B cell (primary cell): ENCODE measurements around the gene ATP10B. TPM values are rescaled to one million over a fixed set of nuclear protein-coding genes. Genes with fewer than 3 reads are reported as not detected.

Experiments used
- ATAC-seq: fragments of 200-7000 bp; cut with Tn5 transposase; one replicate; pipeline ENCODE4 v1.10.0; 2021; ENCODE audit warnings: low read depth, mild to moderate bottlenecking, moderate number of reproducible peaks, moderate library complexity
- CTCF ChIA-PET: fragments of 350-600 bp; sonication (Branson Sonifier 250); formaldehyde crosslinking; loops from one replicate; lab custom pipeline; 2021; ENCODE audit warnings: antibody characterized with exemption, inconsistent platforms; lab: Charles Lee
- POLR2A ChIA-PET: fragments of 350-600 bp; sonication (Branson Sonifier 250); formaldehyde crosslinking; loops from one replicate; lab custom pipeline; 2021; ENCODE audit warnings: antibody characterized with exemption; lab: Charles Lee
- DNase-seq: peaks from one replicate; pipeline ENCODE4 v3.0.0; 2013
- H2AFZ ChIP-seq: 2 replicates; pipeline ENCODE4 v1.6.1; 2012; ENCODE audit warnings: mild to moderate bottlenecking, low read depth, low read length; ENCODE audit not compliant: insufficient read depth, poor library complexity, severe bottlenecking
- H3K27ac ChIP-seq, 2 donors: 1 replicate in 1 of 2; 2 replicates in 1 of 2; pipeline ENCODE4 v1.5.1; 2012 to 2013; ENCODE audit warnings: low read length in 2 of 2, mild to moderate bottlenecking in 2 of 2, moderate library complexity in 1 of 2
- H3K27me3 ChIP-seq, 4 experiments: fragments of 200-600 bp in 1 of 4; sonication (generic) in 1 of 4; replicated peaks in 1 of 4; 1 replicate in 2 of 4; 2 replicates in 2 of 4; pipeline versions ENCODE4 v1.6.1 to v1.7.0; 2013 to 2016; ENCODE audit warnings: low read length in 3 of 4, mild to moderate bottlenecking in 2 of 4, mixed read lengths in 1 of 4, moderate library complexity in 1 of 4; ENCODE audit not compliant: insufficient read depth in 4 of 4, control insufficient read depth in 3 of 4; ENCODE audit errors: control extremely low read depth in 1 of 4
- H3K36me3 ChIP-seq, 2 experiments: replicated peaks in 1 of 2; 1 replicate in 1 of 2; 2 replicates in 1 of 2; pipeline versions ENCODE4 v1.6.1 to v1.7.1; 2013; ENCODE audit warnings: low read length in 1 of 2; ENCODE audit not compliant: insufficient read depth in 2 of 2, control insufficient read depth in 1 of 2; ENCODE audit errors: control extremely low read depth in 1 of 2, extremely low read depth in 1 of 2
- H3K4me1 ChIP-seq, 2 donors: fragments of 200-600 bp in 1 of 2; sonication (generic) in 1 of 2; 1 replicate in 1 of 2; 2 replicates in 1 of 2; pipeline versions ENCODE4 v1.5.1 to v1.6.1; 2013 to 2017; ENCODE audit warnings: low read length in 2 of 2; ENCODE audit not compliant: control insufficient read depth in 2 of 2, insufficient read depth in 2 of 2
- H3K4me2 ChIP-seq: replicated peaks from 2 replicates; pipeline ENCODE3; 2012; ENCODE audit warnings: mild to moderate bottlenecking, low read depth, low read length; ENCODE audit not compliant: poor library complexity, severe bottlenecking
- H3K4me3 ChIP-seq, 5 experiments: fragments of 200-600 bp in 1 of 5; sonication (generic) in 1 of 5; 1 replicate in 3 of 5; 2 replicates in 2 of 5; pipeline versions ENCODE4 v1.5.1 to v1.7.0; 2011 to 2016; ENCODE audit warnings: low read length in 4 of 5, mild to moderate bottlenecking in 4 of 5, low read depth in 2 of 5, control low read depth in 1 of 5, moderate library complexity in 1 of 5; ENCODE audit not compliant: insufficient read depth in 1 of 5; ENCODE audit errors: control extremely low read depth in 1 of 5, extremely low read depth in 1 of 5
- H3K79me2 ChIP-seq: fragments of 200-600 bp; sonication (generic); one replicate; pipeline ENCODE4 v1.6.0; 2016; ENCODE audit warnings: low read length; ENCODE audit not compliant: control insufficient read depth, insufficient read depth
- H3K9ac ChIP-seq: fragments of 200-600 bp; sonication (generic); 2 replicates; pipeline ENCODE4 v1.6.1; 2017; ENCODE audit warnings: mild to moderate bottlenecking, low read length, moderate library complexity
- H3K9me3 ChIP-seq, 3 donors: one replicate each; pipeline versions ENCODE4 v1.6.1 to v1.7.1; 2013; ENCODE audit warnings: low read length in 2 of 3; ENCODE audit not compliant: control insufficient read depth in 2 of 3, insufficient read depth in 1 of 3; ENCODE audit errors: control extremely low read depth in 1 of 3
- H4K20me1 ChIP-seq: 2 replicates; pipeline ENCODE4 v1.6.0; 2012; ENCODE audit warnings: mild to moderate bottlenecking, low read length; ENCODE audit not compliant: insufficient read depth, control insufficient read depth, poor library complexity, severe bottlenecking
- H3K27ac Mint-ChIP-seq: one replicate; pipeline ENCODE4 v1.8.0; 2021; ENCODE audit warnings: mixed read lengths
- H3K27me3 Mint-ChIP-seq: one replicate; pipeline ENCODE4 v1.8.0; 2021; ENCODE audit warnings: mixed read lengths
- H3K4me1 Mint-ChIP-seq: one replicate; pipeline ENCODE4 v1.8.0; 2021; ENCODE audit warnings: mixed read lengths
- H3K4me3 Mint-ChIP-seq: one replicate; pipeline ENCODE4 v1.8.0; 2021; ENCODE audit warnings: mixed read lengths
- H3K9me3 Mint-ChIP-seq: one replicate; pipeline ENCODE4 v1.8.0; 2022; ENCODE audit warnings: mixed read lengths; ENCODE audit not compliant: insufficient read depth
- EZH2 ChIP-seq: IDR thresholded peaks from 2 replicates; pipeline ENCODE4 v1.6.1; 2012; ENCODE audit warnings: borderline replicate concordance, low read depth, mild to moderate bottlenecking, moderate library complexity, low read length; ENCODE audit not compliant: insufficient read depth, poor library complexity, severe bottlenecking
- WGBS: methylation state at CpG from one replicate; pipeline ENCODE4 v1.1.5; 2013; ENCODE audit warnings: missing lambda C conversion rate; ENCODE audit not compliant: insufficient coverage; 5-methylcytosine and 5-hydroxymethylcytosine counted together
- intact Hi-C: fragments of 100-400 bp; cut with micrococcal nuclease; formaldehyde crosslinking; loops from one replicate; pipeline ENCODE4 v1.10.0; 2022
- polyA plus RNA-seq: library from polyadenylated mRNA; depleted of rRNA; stranded (reverse); fragments of >200 nt; gene quantifications from 2 replicates; pipeline ENCODE4 v1.2.3, GENCODE V29; 2012
- total RNA-seq, 2 donors: library from RNA; stranded (reverse); fragments of 120-200 nt in 1 of 2; gene quantifications; 1 replicate in 1 of 2; 2 replicates in 1 of 2; pipeline versions ENCODE4 v1.2.3 to v1.2.4, GENCODE V29; 2013 to 2022
- TF ChIP-seq, protein P1 (sequence below): fragments of 200-600 bp; IDR thresholded peaks from one replicate; pipeline ENCODE4 v1.8.0; 2022; ENCODE audit warnings: antibody characterized with exemption, mild to moderate bottlenecking

Gene ATP10B
- total and polyA plus RNA-seq, 2 donors (not counting 1 experiment from before 2014, with no cell fraction given), result not detected

DNA sequence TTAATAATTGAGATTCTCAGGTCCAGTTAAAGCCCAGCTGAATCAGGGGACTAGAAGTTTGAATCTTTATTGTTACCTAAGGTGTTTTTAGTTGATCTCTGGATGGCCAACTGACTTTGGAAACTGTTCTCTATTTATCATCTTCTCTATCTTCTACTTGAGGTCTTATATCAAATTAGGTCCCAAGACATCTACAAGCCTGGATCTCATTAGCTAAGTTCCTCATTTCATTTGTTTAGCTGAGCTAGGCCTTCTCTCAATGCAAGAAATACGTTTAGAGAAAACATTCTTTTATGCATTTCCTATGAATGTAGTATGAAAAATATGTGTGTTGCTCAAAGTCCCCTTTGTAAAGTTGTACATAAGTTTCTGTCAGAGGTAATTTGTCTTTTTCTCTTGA, 233.7 kb downstream of the ATP10B start:
- H3K9me3 Mint-ChIP-seq, result no peaks in the 10 kb centered on the region

DNA sequence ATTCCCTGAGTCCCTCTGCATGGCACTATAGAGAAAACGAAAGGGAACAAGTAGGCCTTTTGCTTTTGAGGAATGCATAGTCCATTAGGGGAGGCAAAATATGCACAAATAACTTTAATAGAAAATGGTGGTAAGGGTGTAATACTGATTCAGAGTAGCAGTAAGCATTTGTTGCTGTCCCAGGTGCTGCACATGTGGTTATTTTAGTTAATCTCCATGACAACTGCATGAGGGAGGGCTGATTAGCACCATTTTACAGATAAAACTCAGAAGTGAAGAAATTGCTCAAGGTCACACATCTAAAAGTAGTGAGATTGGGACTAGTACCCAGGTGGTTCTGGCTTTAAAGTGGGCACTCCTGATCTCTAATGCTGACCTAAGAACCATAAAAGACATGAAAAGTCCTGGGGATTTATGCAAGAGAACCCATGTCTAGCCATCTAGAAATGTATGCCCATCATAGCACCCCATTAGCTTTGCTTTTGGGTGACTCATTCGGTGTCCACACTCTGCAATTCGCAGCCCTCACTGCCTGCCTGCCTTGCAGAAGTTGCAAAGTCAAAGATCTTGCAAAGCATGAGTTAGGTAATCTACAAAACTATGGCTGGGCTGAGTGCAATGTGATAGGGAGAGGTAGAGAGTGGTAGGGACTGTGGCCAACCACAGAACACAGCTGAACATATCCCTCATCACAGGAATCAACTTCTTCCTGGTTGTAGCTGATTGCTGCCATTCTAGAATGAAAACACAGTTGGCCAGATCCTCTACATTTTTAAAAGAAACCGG, 235.1 kb downstream of the ATP10B start:
- no peak overlapping the region for H2AFZ ChIP-seq
- POLR2A ChIA-PET, result no interaction called here

More for the DNA sequence above, 233.7 kb downstream of the ATP10B start:
- Histone ChIP-seq H3K79me2 (no peaks in the 10 kb centered on the region), H3K27me3 (no peaks in the 10 kb centered on the region), H4K20me1 (no peaks in the 10 kb centered on the region), H3K4me2 (no peak overlapping the region), H3K36me3 (no peaks in the 10 kb centered on the region), H3K27ac (no peak overlapping the region), H2AFZ (no peak overlapping the region), H3K4me1 (no peaks in the 10 kb centered on the region), H3K4me3 (no peak overlapping the region), H3K9me3 (no peaks in the 10 kb centered on the region), H3K9ac (no peak overlapping the region)
- H3K4me1 Mint-ChIP-seq, result no peaks in the 10 kb centered on the region
- ATAC-seq, result no peak
- H3K27ac Mint-ChIP-seq, result no peak overlapping the region
- peaks cover 13% of the 10 kb centered on the region for H3K27me3 Mint-ChIP-seq
- CTCF ChIA-PET, result no interaction called here
- H3K4me3 Mint-ChIP-seq, result no peak overlapping the region
- no CpG with 5 or more reads among the region's 1 CpG for WGBS
- DNase-seq, result no peak
- TF ChIP-seq EZH2, result no peak
- TF ChIP-seq, protein P1, sequence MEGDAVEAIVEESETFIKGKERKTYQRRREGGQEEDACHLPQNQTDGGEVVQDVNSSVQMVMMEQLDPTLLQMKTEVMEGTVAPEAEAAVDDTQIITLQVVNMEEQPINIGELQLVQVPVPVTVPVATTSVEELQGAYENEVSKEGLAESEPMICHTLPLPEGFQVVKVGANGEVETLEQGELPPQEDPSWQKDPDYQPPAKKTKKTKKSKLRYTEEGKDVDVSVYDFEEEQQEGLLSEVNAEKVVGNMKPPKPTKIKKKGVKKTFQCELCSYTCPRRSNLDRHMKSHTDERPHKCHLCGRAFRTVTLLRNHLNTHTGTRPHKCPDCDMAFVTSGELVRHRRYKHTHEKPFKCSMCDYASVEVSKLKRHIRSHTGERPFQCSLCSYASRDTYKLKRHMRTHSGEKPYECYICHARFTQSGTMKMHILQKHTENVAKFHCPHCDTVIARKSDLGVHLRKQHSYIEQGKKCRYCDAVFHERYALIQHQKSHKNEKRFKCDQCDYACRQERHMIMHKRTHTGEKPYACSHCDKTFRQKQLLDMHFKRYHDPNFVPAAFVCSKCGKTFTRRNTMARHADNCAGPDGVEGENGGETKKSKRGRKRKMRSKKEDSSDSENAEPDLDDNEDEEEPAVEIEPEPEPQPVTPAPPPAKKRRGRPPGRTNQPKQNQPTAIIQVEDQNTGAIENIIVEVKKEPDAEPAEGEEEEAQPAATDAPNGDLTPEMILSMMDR, result no peak
- POLR2A ChIA-PET, result no interaction called here
- intact Hi-C loops, result no loop called here

More for the DNA sequence above, 235.1 kb downstream of the ATP10B start:
- CTCF ChIA-PET, result no interaction called here
- H3K27me3 Mint-ChIP-seq, result peaks cover 7% of the 10 kb centered on the region
- intact Hi-C loops, result no loop called here
- Histone ChIP-seq H3K79me2 (no peaks in the 10 kb centered on the region), H3K27ac (no peak overlapping the region), H3K9me3 (no peaks in the 10 kb centered on the region), H3K4me3 (no peak overlapping the region), H3K4me1 (no peaks in the 10 kb centered on the region), H4K20me1 (no peaks in the 10 kb centered on the region), H3K4me2 (no peak overlapping the region), H3K36me3 (no peaks in the 10 kb centered on the region), H3K9ac (no peak overlapping the region), H3K27me3 (no peaks in the 10 kb centered on the region)
- DNase-seq, result no peak
- no peaks in the 10 kb centered on the region for H3K9me3 Mint-ChIP-seq
- ATAC-seq, result no peak
- H3K27ac Mint-ChIP-seq, result no peak overlapping the region
- TF ChIP-seq EZH2, result no peak
- TF ChIP-seq, protein P1, result no peak
- no CpG with 5 or more reads among the region's 4 CpGs for WGBS
- H3K4me1 Mint-ChIP-seq, result no peaks in the 10 kb centered on the region
- H3K4me3 Mint-ChIP-seq, result no peak overlapping the region
